ENCODE results near the gene TNFRSF1A.

GRCh38 chr12:6329703-6330064, 12.2 kb downstream of the TNFRSF1A start:
- TF ChIP-seq GABPA (IDR thresholded peaks at IDR 0.05 in 1 of 2, conservative IDR thresholded peaks at IDR 0.05 in 1 of 2) = no peak
- no peak for TF ChIP-seq RAD21 (IDR thresholded peaks at IDR 0.05)
- TF ChIP-seq ZBTB33 (IDR thresholded peaks at IDR 0.05) = no peak
- TF ChIP-seq CTCF (IDR thresholded peaks at IDR 0.05; ENCODE audit: low read depth, low read length, missing input control) = no peak
- no peak for TF ChIP-seq FOXA1 (IDR thresholded peaks at IDR 0.05)
- no peak for TF ChIP-seq YY1 (IDR thresholded peaks at IDR 0.05)
- no peak for TF ChIP-seq MAX (IDR thresholded peaks at IDR 0.05)
- no peak for TF ChIP-seq JUND (IDR thresholded peaks at IDR 0.05)
- no peak for TF ChIP-seq TAF1 (conservative IDR thresholded peaks at IDR 0.05)
- TF ChIP-seq RXRA (IDR thresholded peaks at IDR 0.05) = no peak
- no peak for TF ChIP-seq ATF3 (IDR thresholded peaks at IDR 0.05)
- no peak for TF ChIP-seq NR2F2 (IDR thresholded peaks at IDR 0.05)

All from liver (tissue), 3 donors.